A673 (cell line): ENCODE measurements around the gene CTU1. TPM values are rescaled to one million over a fixed set of nuclear protein-coding genes. Genes with fewer than 3 reads are reported as not detected.

ENCODE experiments used
- BruUV-seq: library from RNA; stranded (reverse); fragments of 400-500 nt; replicated peaks from 2 replicates; lab custom pipeline; 2021; lab: Mats Ljungman, UMichigan
- CTCF ChIA-PET: fragments of 300-600 bp; sonication (Branson Sonifier 250); formaldehyde crosslinking; loops from one replicate; lab custom pipeline; 2022; ENCODE audit warnings: antibody characterized with exemption; lab: Charles Lee
- POLR2A ChIA-PET: fragments of 300-600 bp; sonication (Branson Sonifier 250); formaldehyde crosslinking; loops from one replicate; lab custom pipeline; 2022; ENCODE audit warnings: antibody characterized with exemption; ENCODE audit not compliant: low non-redundant PET; lab: Charles Lee
- DNase-seq: peaks from one replicate; pipeline ENCODE4 v3.0.0-alpha.2; 2015; ENCODE audit warnings: low spot score
- H3K27ac ChIP-seq: fragments of 200-600 bp; sonication (generic); 2 replicates; pipeline ENCODE4 v1.5.1; 2016; ENCODE audit warnings: mixed run types, low read depth, mild to moderate bottlenecking, mixed read lengths, antibody characterized with exemption, low read length; ENCODE audit not compliant: poor library complexity, severe bottlenecking
- H3K27me3 ChIP-seq: fragments of 200-600 bp; sonication (generic); replicated peaks from 2 replicates; pipeline ENCODE4 v1.6.1; 2017; ENCODE audit warnings: mixed run types, low read depth, mild to moderate bottlenecking, mixed read lengths, antibody characterized with exemption, low read length; ENCODE audit not compliant: insufficient read depth, poor library complexity
- H3K36me3 ChIP-seq: fragments of 200-600 bp; sonication (generic); 2 replicates; pipeline ENCODE4 v1.6.1; 2016; ENCODE audit warnings: mixed run types, mild to moderate bottlenecking, mixed read lengths, antibody characterized with exemption, low read length; ENCODE audit not compliant: insufficient read depth, poor library complexity, severe bottlenecking
- H3K4me1 ChIP-seq: fragments of 200-600 bp; sonication (generic); 2 replicates; pipeline ENCODE4 v1.6.1; 2017; ENCODE audit warnings: mixed run types, mild to moderate bottlenecking, mixed read lengths, antibody characterized with exemption, low read length; ENCODE audit not compliant: insufficient read depth, poor library complexity, severe bottlenecking
- H3K4me3 ChIP-seq: fragments of 200-600 bp; sonication (generic); 2 replicates; pipeline ENCODE4 v1.5.1; 2016; ENCODE audit warnings: low read depth, mixed run types, mild to moderate bottlenecking, mixed read lengths, low read length; ENCODE audit not compliant: poor library complexity, severe bottlenecking
- H3K9me3 ChIP-seq: fragments of 200-600 bp; sonication (generic); 2 replicates; pipeline ENCODE4 v1.6.1; 2016; ENCODE audit warnings: mixed run types, low read depth, mild to moderate bottlenecking, mixed read lengths, antibody characterized with exemption, low read length; ENCODE audit not compliant: poor library complexity, severe bottlenecking
- EZH2 ChIP-seq: fragments of 200-600 bp; sonication (generic); IDR thresholded peaks from 2 replicates; pipeline ENCODE4 v1.6.1; 2017; ENCODE audit warnings: borderline replicate concordance, low read depth, mild to moderate bottlenecking, mixed read lengths, antibody characterized with exemption, low read length; ENCODE audit not compliant: poor library complexity, severe bottlenecking
- intact Hi-C: fragments of 100-400 bp; cut with micrococcal nuclease; formaldehyde crosslinking; loops from one replicate; pipeline ENCODE4 v1.10.0; 2022; ENCODE audit not compliant: unreplicated experiment
- total RNA-seq: library from RNA; stranded (reverse); gene quantifications from 2 replicates; pipeline ENCODE4 v1.2.3, GENCODE V29; 2021
- TF ChIP-seq, protein P1 (sequence below): fragments of 300-800, 200-600 bp; sonication (generic); conservative IDR thresholded peaks from 2 replicates; pipeline ENCODE4 v1.5.1; 2017; ENCODE audit warnings: low read depth, mild to moderate bottlenecking, antibody characterized with exemption, low read length, moderate library complexity, mixed read lengths

CTU1 gene
- total RNA-seq, 1 experiment from 2014 or later, result 13.4 TPM

DNA sequence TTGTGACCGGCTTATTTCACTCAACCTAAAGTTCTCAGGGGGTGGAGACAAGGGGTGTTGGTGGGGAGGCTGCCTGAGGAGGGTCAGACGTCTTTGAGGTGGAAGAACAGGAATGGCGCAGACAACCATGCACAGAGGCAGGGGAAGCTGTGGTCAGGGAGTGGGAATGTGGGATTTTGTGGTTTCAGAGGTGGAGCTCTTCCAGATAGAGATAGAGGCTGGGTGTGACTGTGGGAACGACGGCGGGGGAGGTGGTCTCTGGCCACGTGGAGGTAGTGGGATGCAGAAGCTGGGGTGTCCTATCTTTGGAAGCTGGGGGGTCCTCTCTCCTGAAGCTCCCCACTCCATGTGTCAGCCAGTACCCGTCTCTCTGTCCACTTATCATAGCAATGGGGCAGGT lies 17.7 kb downstream of the CTU1 start:
- ChIA-PET POLR2A (no interaction called here), CTCF (no interaction called here)
- no peak overlapping the region for H3K27ac ChIP-seq
- H3K4me3 ChIP-seq, result no peak overlapping the region
- no TSS peak for BruUV-seq
- no peaks in the 10 kb centered on the region for H3K27me3 ChIP-seq
- H3K36me3 ChIP-seq, result no peaks in the 10 kb centered on the region
- TF ChIP-seq, protein P1, sequence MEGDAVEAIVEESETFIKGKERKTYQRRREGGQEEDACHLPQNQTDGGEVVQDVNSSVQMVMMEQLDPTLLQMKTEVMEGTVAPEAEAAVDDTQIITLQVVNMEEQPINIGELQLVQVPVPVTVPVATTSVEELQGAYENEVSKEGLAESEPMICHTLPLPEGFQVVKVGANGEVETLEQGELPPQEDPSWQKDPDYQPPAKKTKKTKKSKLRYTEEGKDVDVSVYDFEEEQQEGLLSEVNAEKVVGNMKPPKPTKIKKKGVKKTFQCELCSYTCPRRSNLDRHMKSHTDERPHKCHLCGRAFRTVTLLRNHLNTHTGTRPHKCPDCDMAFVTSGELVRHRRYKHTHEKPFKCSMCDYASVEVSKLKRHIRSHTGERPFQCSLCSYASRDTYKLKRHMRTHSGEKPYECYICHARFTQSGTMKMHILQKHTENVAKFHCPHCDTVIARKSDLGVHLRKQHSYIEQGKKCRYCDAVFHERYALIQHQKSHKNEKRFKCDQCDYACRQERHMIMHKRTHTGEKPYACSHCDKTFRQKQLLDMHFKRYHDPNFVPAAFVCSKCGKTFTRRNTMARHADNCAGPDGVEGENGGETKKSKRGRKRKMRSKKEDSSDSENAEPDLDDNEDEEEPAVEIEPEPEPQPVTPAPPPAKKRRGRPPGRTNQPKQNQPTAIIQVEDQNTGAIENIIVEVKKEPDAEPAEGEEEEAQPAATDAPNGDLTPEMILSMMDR, result no peak
- intact Hi-C loops, result loop anchor here (10.0 kb wide), 1 partner anchor 166 kb away; no protein-coding TSS in a partner anchor
- no peaks in the 10 kb centered on the region for H3K9me3 ChIP-seq
- DNase-seq, result no peak
- no peaks in the 10 kb centered on the region for H3K4me1 ChIP-seq

DNA sequence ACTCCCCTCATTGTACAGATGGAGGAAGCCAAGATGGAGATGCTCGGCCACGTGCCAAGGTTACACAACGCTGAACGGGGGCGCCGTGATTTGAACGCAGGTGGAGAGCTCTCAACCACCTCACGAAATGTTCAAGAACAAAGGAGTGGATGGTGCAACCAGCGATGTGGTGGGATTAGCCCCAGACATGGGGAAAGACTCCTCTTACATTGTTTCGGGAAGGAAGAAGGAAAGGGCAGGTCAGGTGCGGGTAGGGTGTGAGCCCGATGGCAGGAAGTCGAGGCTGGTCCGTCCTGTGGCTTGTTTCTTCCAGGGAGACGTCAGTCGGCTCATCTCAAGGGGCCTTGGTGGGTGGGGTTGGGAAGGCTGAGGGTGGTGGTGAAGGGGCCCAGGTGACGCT lies 18.4 kb downstream of the CTU1 start:
- intact Hi-C loops, result loop anchor here (10.0 kb wide), 1 partner anchor 165 kb away; no protein-coding TSS in a partner anchor
- no peak for DNase-seq
- POLR2A ChIA-PET, result no interaction called here

DNA sequence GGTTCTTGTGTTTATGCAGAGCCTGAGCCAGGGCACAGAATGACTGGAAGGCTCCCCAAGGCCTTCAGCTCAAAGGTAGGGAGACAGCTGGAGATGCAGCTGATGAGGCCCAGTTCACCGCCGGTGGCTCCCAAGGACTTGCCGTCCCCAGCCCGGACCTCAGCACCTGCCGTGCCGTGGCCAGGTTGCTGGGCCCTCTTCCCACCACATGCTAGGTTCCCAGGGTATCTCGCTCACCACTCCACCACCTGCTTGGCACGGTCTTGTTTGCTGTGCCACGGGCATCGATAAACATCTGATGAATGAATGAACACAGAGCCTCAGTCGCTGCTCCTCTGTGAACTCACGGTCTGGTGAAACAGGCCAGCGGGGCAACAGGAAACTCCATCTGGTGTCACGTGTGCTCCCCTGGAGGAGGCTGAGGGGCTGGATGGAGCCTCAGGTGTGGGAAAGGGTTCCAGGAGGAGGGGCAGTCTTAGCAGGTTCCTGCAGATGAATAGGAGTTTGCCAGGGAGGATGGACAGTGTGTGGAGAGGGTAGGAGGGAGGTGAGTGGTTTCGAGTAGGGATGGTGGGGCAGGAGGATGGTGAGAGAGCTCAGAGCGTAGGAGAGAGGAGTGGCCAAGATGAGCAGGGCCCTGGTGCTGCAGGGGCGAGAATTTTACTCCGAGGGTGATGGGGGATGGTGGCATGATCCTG lies 21.9 kb downstream of the CTU1 start:
- POLR2A ChIA-PET, result no interaction called here
- CTCF ChIA-PET, result no interaction called here
- intact Hi-C loops, result no loop called here
- no peaks in the 10 kb centered on the region for H3K36me3 ChIP-seq
- no peak for DNase-seq
- no peak overlapping the region for H3K27ac ChIP-seq
- no peaks in the 10 kb centered on the region for H3K4me1 ChIP-seq
- no peak for TF ChIP-seq EZH2
- TF ChIP-seq, protein P1, result no peak
- no TSS peak for BruUV-seq
- no peak overlapping the region for H3K4me3 ChIP-seq
- H3K27me3 ChIP-seq, result peaks cover 13% of the 10 kb centered on the region
- H3K9me3 ChIP-seq, result no peaks in the 10 kb centered on the region

More for the DNA sequence above, 18.4 kb downstream of the CTU1 start:
- no TSS peak for BruUV-seq
- Histone ChIP-seq H3K9me3 (no peaks in the 10 kb centered on the region), H3K27ac (no peak overlapping the region), H3K4me1 (no peaks in the 10 kb centered on the region), H3K36me3 (no peaks in the 10 kb centered on the region), H3K27me3 (no peaks in the 10 kb centered on the region), H3K4me3 (no peak overlapping the region)
- CTCF ChIA-PET, result interaction anchor here (0.6 kb wide), 1 partner anchor 581 kb away, joined by 4 read pairs; no protein-coding TSS in a partner anchor
- TF ChIP-seq EZH2, result no peak
- TF ChIP-seq, protein P1, result no peak
